ENCODE results near the gene RAB11FIP4. TPM values are rescaled to one million over a fixed set of nuclear protein-coding genes. Genes with fewer than 3 reads are reported as not detected.
A peak's percentile ranks its signal among the peaks of the same experiment; 100 is the strongest.

RAB11FIP4 gene
- total RNA-seq, 1 experiment from 2014 or later: under 0.01 TPM

GRCh38 chr17:31568121-31568520, 176.6 kb downstream of the RAB11FIP4 start:
- peak; percentile 36 for DNase-seq (ENCODE audit: low read depth)

GRCh38 chr17:31568539-31568938, 177.1 kb downstream of the RAB11FIP4 start:
- DNase-seq (ENCODE audit: low read depth): no peak

- DNase-seq (ENCODE audit: low read depth): no peak
These were observed 178.8 kb downstream of the RAB11FIP4 start for GRCh38 chr17:31570231-31570630.

- peak; percentile 93 for DNase-seq (ENCODE audit: low read depth)
These were observed 179.7 kb downstream of the RAB11FIP4 start for GRCh38 chr17:31570951-31571892.

GRCh38 chr17:31572341-31572740, 180.9 kb downstream of the RAB11FIP4 start:
- no peak for DNase-seq (ENCODE audit: low read depth)

GRCh38 chr17:31573047-31573446, 181.6 kb downstream of the RAB11FIP4 start:
- DNase-seq (ENCODE audit: low read depth): no peak

- DNase-seq (ENCODE audit: low read depth): no peak
These were observed 182.4 kb downstream of the RAB11FIP4 start for GRCh38 chr17:31573861-31574260.

GRCh38 chr17:31574458-31574857, 183.0 kb downstream of the RAB11FIP4 start:
- DNase-seq (ENCODE audit: low read depth): no peak

GRCh38 chr17:31575043-31575442, 183.6 kb downstream of the RAB11FIP4 start:
- no peak for DNase-seq (ENCODE audit: low read depth)

- peak; percentile 97 for DNase-seq (ENCODE audit: low read depth)
These were observed 187.8 kb downstream of the RAB11FIP4 start for GRCh38 chr17:31579265-31579664.

- DNase-seq (ENCODE audit: low read depth): no peak
These were observed 188.8 kb downstream of the RAB11FIP4 start for GRCh38 chr17:31580316-31580705.

- peak; percentile 98 for DNase-seq (ENCODE audit: low read depth)
These were observed 189.4 kb downstream of the RAB11FIP4 start for GRCh38 chr17:31580706-31581490.

GRCh38 chr17:31581491-31581890, 190.0 kb downstream of the RAB11FIP4 start:
- no peak for DNase-seq (ENCODE audit: low read depth)

- peak; percentile 90 for DNase-seq (ENCODE audit: low read depth)
These were observed 190.9 kb downstream of the RAB11FIP4 start for GRCh38 chr17:31582151-31582907.

GRCh38 chr17:31583772-31584356, 192.4 kb downstream of the RAB11FIP4 start:
- no peak for DNase-seq (ENCODE audit: low read depth)

GRCh38 chr17:31584438-31585279, 193.2 kb downstream of the RAB11FIP4 start:
- no peak for DNase-seq (ENCODE audit: low read depth)

GRCh38 chr17:31585280-31585630, 193.8 kb downstream of the RAB11FIP4 start:
- no peak for DNase-seq (ENCODE audit: low read depth)

GRCh38 chr17:31586946-31587345, 195.5 kb downstream of the RAB11FIP4 start:
- no peak for DNase-seq (ENCODE audit: low read depth)

GRCh38 chr17:31587462-31587861, 196.0 kb downstream of the RAB11FIP4 start:
- DNase-seq (ENCODE audit: low read depth): no peak
